Tibial nerve (tissue), 4 donors: ENCODE results near the gene WDR1.

Source experiments
- CTCF ChIP-seq, 5 experiments: fragments of 200-600 bp in 3 of 5; fragments of 450-650 bp in 2 of 5; sonication (generic) in 3 of 5; IDR thresholded peaks; one replicate each; pipeline ENCODE4 v1.5.1; 2016 to 2019; ENCODE audit warnings: antibody characterized with exemption in 5 of 5, mild to moderate bottlenecking in 3 of 5, moderate library complexity in 2 of 5
- EP300 ChIP-seq, 2 donors: sonication (generic); formaldehyde crosslinking; IDR thresholded peaks; one replicate each; pipeline ENCODE4 v1.6.1; 2017; ENCODE audit warnings: antibody characterized with exemption in 2 of 2, mild to moderate bottlenecking in 1 of 2
- POLR2A ChIP-seq, 2 donors: fragments of 450-650 bp; IDR thresholded peaks; one replicate each; pipeline ENCODE4 v1.6.1; 2017; ENCODE audit warnings: antibody characterized with exemption in 2 of 2, mild to moderate bottlenecking in 2 of 2, moderate library complexity in 2 of 2

GRCh38 chr4:10153161-10153560 is 36.6 kb upstream of the WDR1 start:
- TF ChIP-seq CTCF (IDR thresholded peaks at IDR 0.05) (no peak), POLR2A (IDR thresholded peaks at IDR 0.05) (no peak), EP300 (IDR thresholded peaks at IDR 0.05) (no peak)
